HEK293 (cell line): Measurements from ENCODE around the gene JAZF1.
A peak's percentile ranks its signal among the peaks of the same experiment; 100 is the strongest.

Experiments used
- CTCF ChIA-PET: fragments of 350-600 bp; formaldehyde crosslinking; extraction: SDS; loops from one replicate; lab custom pipeline; 2021; ENCODE audit warnings: antibody characterized with exemption; lab: Yijun Ruan, JAX
- POLR2A ChIA-PET: fragments of 300-600 bp; formaldehyde crosslinking; extraction: SDS; loops from one replicate; lab custom pipeline; 2020; ENCODE audit warnings: antibody characterized with exemption, inconsistent platforms; lab: Yijun Ruan, JAX
- H3K27ac ChIP-seq: fragments of 200-500 bp; sonication (Bioruptor generic); 2 replicates; pipeline ENCODE4 v1.5.1; 2014; ENCODE audit warnings: low read depth, low read length, control low read depth, inconsistent platforms; ENCODE audit errors: extremely low read depth
- H3K36me3 ChIP-seq, 2 experiments: fragments of 200-500 bp in 1 of 2; sonication (Bioruptor generic) in 1 of 2; 1 replicate in 1 of 2; 2 replicates in 1 of 2; pipeline ENCODE4 v1.5.1; 2014 to 2017; ENCODE audit warnings: inconsistent platforms in 2 of 2, low read length in 2 of 2; ENCODE audit not compliant: control insufficient read depth in 2 of 2, insufficient read depth in 1 of 2
- H3K4me1 ChIP-seq: fragments of 200-500 bp; sonication (Bioruptor generic); 2 replicates; pipeline ENCODE4 v1.5.1; 2014; ENCODE audit warnings: mild to moderate bottlenecking, low read length, inconsistent platforms; ENCODE audit not compliant: control insufficient read depth, insufficient read depth
- H3K4me3 ChIP-seq: 2 replicates; pipeline ENCODE4 v1.5.1; 2011; ENCODE audit warnings: low read depth, mild to moderate bottlenecking, control low read depth, low read length, moderate library complexity
- H3K9me3 ChIP-seq: fragments of 200-500 bp; sonication (Bioruptor generic); 2 replicates; pipeline ENCODE4 v1.5.1; 2014; ENCODE audit warnings: low read depth, low read length, inconsistent platforms; ENCODE audit not compliant: control insufficient read depth, insufficient read depth
- GLI2 ChIP-seq: fragments of 450-650 bp; formaldehyde crosslinking; IDR thresholded peaks from 2 replicates; pipeline ENCODE4; 2017; ENCODE audit warnings: missing biosample characterization, missing genetic modification characterization, low read depth, borderline replicate concordance
- KLF8 ChIP-seq: fragments of 450-650 bp; formaldehyde crosslinking; IDR thresholded peaks from 2 replicates; pipeline ENCODE4 v1.5.1; 2016; ENCODE audit warnings: missing biosample characterization, missing genetic modification characterization
- MYNN ChIP-seq: fragments of 450-650 bp; formaldehyde crosslinking; IDR thresholded peaks from 2 replicates; pipeline ENCODE4 v1.5.1; 2016; ENCODE audit warnings: missing biosample characterization, missing genetic modification characterization, borderline replicate concordance
- TRIM28 ChIP-seq: IDR thresholded peaks from 2 replicates; pipeline ENCODE4 v1.6.1; 2011; ENCODE audit warnings: low read length, control low read depth, borderline replicate concordance
- TSHZ1 ChIP-seq: fragments of 450-650 bp; formaldehyde crosslinking; IDR thresholded peaks from 2 replicates; pipeline ENCODE4 v1.5.1; 2016; ENCODE audit warnings: missing biosample characterization, missing genetic modification characterization, borderline replicate concordance
- ZBTB20 ChIP-seq: fragments of 450-650 bp; formaldehyde crosslinking; IDR thresholded peaks from 2 replicates; pipeline ENCODE4 v1.5.1; 2016; ENCODE audit warnings: missing biosample characterization, missing genetic modification characterization
- ZFP3 ChIP-seq: fragments of 450-650 bp; formaldehyde crosslinking; IDR thresholded peaks from 2 replicates; pipeline ENCODE4 v1.5.1; 2016; ENCODE audit warnings: low read depth, missing biosample characterization, missing genetic modification characterization
- ZFP37 ChIP-seq: fragments of 450-650 bp; formaldehyde crosslinking; IDR thresholded peaks from 2 replicates; pipeline ENCODE4 v1.5.1; 2016; ENCODE audit warnings: missing biosample characterization, missing genetic modification characterization
- ZFP69B ChIP-seq: fragments of 450-650 bp; formaldehyde crosslinking; IDR thresholded peaks from 2 replicates; pipeline ENCODE4 v1.5.1; 2016; ENCODE audit warnings: missing biosample characterization, missing genetic modification characterization
- ZNF112 ChIP-seq: fragments of 450-650 bp; formaldehyde crosslinking; IDR thresholded peaks from 2 replicates; pipeline ENCODE4 v1.5.0; 2017; ENCODE audit warnings: missing biosample characterization, missing genetic modification characterization
- ZNF114 ChIP-seq: fragments of 450-650 bp; formaldehyde crosslinking; IDR thresholded peaks from 2 replicates; pipeline ENCODE4 v1.5.0; 2017; ENCODE audit warnings: missing biosample characterization, missing genetic modification characterization
- ZNF202 ChIP-seq: fragments of 450-650 bp; formaldehyde crosslinking; IDR thresholded peaks from 2 replicates; pipeline ENCODE4 v1.5.1; 2016; ENCODE audit warnings: missing biosample characterization, missing genetic modification characterization, borderline replicate concordance
- ZNF24 ChIP-seq: fragments of 450-650 bp; formaldehyde crosslinking; IDR thresholded peaks from 2 replicates; pipeline ENCODE4 v1.5.1; 2016; ENCODE audit warnings: missing biosample characterization, missing genetic modification characterization
- ZNF311 ChIP-seq: fragments of 450-650 bp; formaldehyde crosslinking; IDR thresholded peaks from 2 replicates; pipeline ENCODE4 v1.5.1; 2017; ENCODE audit warnings: missing biosample characterization, missing genetic modification characterization, borderline replicate concordance
- ZNF335 ChIP-seq: fragments of 450-650 bp; formaldehyde crosslinking; conservative IDR thresholded peaks from 2 replicates; pipeline ENCODE4 v1.5.1; 2016; ENCODE audit warnings: missing biosample characterization, missing genetic modification characterization
- ZNF48 ChIP-seq: fragments of 450-650 bp; formaldehyde crosslinking; IDR thresholded peaks from 2 replicates; pipeline ENCODE4 v1.5.1; 2016; ENCODE audit warnings: missing biosample characterization, missing genetic modification characterization
- ZNF513 ChIP-seq: fragments of 450-650 bp; IDR thresholded peaks from 2 replicates; pipeline ENCODE4 v1.5.1; 2018; ENCODE audit warnings: missing biosample characterization, missing genetic modification characterization
- ZNF621 ChIP-seq: fragments of 450-650 bp; formaldehyde crosslinking; IDR thresholded peaks from 2 replicates; pipeline ENCODE4 v1.5.1; 2017; ENCODE audit warnings: missing biosample characterization, missing genetic modification characterization
- ZNF76 ChIP-seq: fragments of 450-650 bp; formaldehyde crosslinking; IDR thresholded peaks from 2 replicates; pipeline ENCODE4; 2016; ENCODE audit warnings: low read depth, missing biosample characterization, missing genetic modification characterization, borderline replicate concordance
- ZNF777 ChIP-seq: fragments of 450-650 bp; formaldehyde crosslinking; IDR thresholded peaks from 2 replicates; pipeline ENCODE4 v1.5.1; 2017; ENCODE audit warnings: missing biosample characterization, missing genetic modification characterization, borderline replicate concordance
- ZNF837 ChIP-seq: fragments of 450-650 bp; formaldehyde crosslinking; IDR thresholded peaks from 2 replicates; pipeline ENCODE4 v1.5.1; 2016; ENCODE audit warnings: missing biosample characterization, missing genetic modification characterization
- ZSCAN23 ChIP-seq: fragments of 450-650 bp; formaldehyde crosslinking; IDR thresholded peaks from 2 replicates; pipeline ENCODE4 v1.5.1; 2016; ENCODE audit warnings: missing biosample characterization, missing genetic modification characterization
- TF ChIP-seq, protein P1 (sequence below): IDR thresholded peaks from 2 replicates; pipeline ENCODE4 v1.6.1; 2011; ENCODE audit warnings: mild to moderate bottlenecking, low read depth, low read length, borderline replicate concordance
- TF ChIP-seq, protein P2 (sequence below): fragments of 450-650 bp; formaldehyde crosslinking; IDR thresholded peaks from 2 replicates; pipeline ENCODE4 v1.5.1; 2017; ENCODE audit warnings: missing biosample characterization, mild to moderate bottlenecking, missing genetic modification characterization, moderate library complexity

JAZF1 gene

DNA sequence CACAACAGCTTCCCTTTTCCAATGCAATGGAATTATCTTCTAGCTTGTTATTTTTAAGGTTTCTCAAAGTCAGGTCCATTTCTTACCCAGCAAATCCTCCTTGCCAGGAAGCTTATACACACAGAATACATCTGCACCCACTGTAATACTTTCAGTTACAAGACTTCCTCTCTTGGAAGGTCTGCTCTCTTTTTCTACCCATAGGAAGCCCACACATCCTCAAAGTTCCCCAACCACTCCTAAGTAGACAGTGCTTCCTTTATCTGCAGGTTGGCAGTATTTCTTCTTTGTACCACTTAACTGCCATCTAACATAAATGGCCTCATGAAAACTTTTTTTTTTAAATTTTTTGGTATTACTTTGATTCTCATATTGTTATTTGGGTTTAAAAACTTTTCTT lies 285.0 kb downstream of the JAZF1 start:
- no peak overlapping the region for H3K27ac ChIP-seq
- no peak for TF ChIP-seq ZNF24 (tag by site-specific recombination)
- no peak for TF ChIP-seq TSHZ1
- TF ChIP-seq ZFP3 (tag by site-specific recombination) = no peak
- no peak for TF ChIP-seq ZNF777 (tag by site-specific recombination)
- TF ChIP-seq ZSCAN23 (tag by site-specific recombination) = no peak
- no peak for TF ChIP-seq ZNF114 (tag by site-specific recombination)
- POLR2A ChIA-PET = no interaction called here
- peaks cover 0 to 4% of the 10 kb centered on the region in 2 experiments; a peak in 1 of 3 replicates for H3K36me3 ChIP-seq
- no peak overlapping the region for H3K4me3 ChIP-seq
- H3K9me3 ChIP-seq = no peaks in the 10 kb centered on the region
- H3K4me1 ChIP-seq = 0 out of 2 replicates have a peak, but pooled peaks cover 4% of the 10 kb centered on the region
- CTCF ChIA-PET = interaction anchor here (0.7 to 1.4 kb wide), 2 partner anchors 150 to 700 kb away, joined by 3 to 4 read pairs; no protein-coding TSS in a partner anchor

DNA sequence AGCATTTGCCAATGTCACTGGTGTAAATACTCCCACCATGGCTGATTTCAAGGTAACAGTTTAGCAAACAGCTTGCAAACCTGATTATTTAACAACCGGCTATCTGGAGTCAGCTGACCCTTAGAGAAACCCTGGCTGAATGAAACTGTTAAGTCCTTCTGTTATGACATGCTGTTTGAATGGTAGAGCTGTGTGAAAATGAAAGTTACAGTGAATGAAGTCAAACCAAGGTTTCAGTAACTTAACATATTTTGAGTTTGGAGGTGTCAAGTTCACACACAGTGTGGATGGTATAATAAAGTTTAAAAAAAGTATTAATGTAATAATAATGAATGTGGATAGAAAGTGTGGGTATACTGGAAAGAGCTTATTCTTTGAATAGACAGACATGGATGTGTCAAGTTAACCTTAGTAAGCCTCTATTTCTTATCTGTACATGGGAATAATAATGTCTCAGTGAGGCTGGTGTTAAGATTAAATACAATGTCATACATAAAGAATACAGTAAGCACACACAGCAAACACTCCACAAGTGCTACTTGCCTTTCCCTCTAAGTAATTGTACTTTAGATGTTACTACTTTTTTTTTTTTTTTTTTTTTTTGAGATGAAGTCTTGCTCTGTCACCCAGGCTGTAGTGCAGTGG lies 290.3 kb downstream of the JAZF1 start:
- Histone ChIP-seq H3K4me3 (no peak overlapping the region), H3K36me3 (peaks cover 0 to 4% of the 10 kb centered on the region in 2 experiments; a peak in 1 of 3 replicates), H3K4me1 (no peaks in the 10 kb centered on the region), H3K9me3 (no peaks in the 10 kb centered on the region), H3K27ac (no peak overlapping the region)
- ChIA-PET POLR2A (no interaction called here), CTCF (interaction anchor here (0.7 kb wide), 1 partner anchor 372 kb away, joined by 3 read pairs; no protein-coding TSS in a partner anchor)
- TF ChIP-seq, protein P1, sequence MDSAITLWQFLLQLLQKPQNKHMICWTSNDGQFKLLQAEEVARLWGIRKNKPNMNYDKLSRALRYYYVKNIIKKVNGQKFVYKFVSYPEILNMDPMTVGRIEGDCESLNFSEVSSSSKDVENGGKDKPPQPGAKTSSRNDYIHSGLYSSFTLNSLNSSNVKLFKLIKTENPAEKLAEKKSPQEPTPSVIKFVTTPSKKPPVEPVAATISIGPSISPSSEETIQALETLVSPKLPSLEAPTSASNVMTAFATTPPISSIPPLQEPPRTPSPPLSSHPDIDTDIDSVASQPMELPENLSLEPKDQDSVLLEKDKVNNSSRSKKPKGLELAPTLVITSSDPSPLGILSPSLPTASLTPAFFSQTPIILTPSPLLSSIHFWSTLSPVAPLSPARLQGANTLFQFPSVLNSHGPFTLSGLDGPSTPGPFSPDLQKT = no peak
- TF ChIP-seq, protein P2, sequence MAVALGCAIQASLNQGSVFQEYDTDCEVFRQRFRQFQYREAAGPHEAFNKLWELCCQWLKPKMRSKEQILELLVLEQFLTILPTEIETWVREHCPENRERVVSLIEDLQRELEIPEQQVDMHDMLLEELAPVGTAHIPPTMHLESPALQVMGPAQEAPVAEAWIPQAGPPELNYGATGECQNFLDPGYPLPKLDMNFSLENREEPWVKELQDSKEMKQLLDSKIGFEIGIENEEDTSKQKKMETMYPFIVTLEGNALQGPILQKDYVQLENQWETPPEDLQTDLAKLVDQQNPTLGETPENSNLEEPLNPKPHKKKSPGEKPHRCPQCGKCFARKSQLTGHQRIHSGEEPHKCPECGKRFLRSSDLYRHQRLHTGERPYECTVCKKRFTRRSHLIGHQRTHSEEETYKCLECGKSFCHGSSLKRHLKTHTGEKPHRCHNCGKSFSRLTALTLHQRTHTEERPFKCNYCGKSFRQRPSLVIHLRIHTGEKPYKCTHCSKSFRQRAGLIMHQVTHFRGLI = no peak
- TF ChIP-seq ZNF112 (tag by site-specific recombination) = peak; percentile 66
- TF ChIP-seq ZNF335 = no peak

GRCh38 chr7:27889800-27890199 lies 290.8 kb downstream of the JAZF1 start:
- Histone ChIP-seq H3K36me3 (peaks cover 0 to 4% of the 10 kb centered on the region in 2 experiments; a peak in 1 of 3 replicates), H3K4me3 (no peak overlapping the region), H3K9me3 (no peaks in the 10 kb centered on the region), H3K4me1 (no peaks in the 10 kb centered on the region), H3K27ac (no peak overlapping the region)
- CTCF ChIA-PET = no interaction called here
- POLR2A ChIA-PET = no interaction called here
- TF ChIP-seq ZNF202 (tag by site-specific recombination) (no peak), ZNF513 (tag by site-specific recombination) (no peak), ZNF621 (tag by site-specific recombination) (no peak), ZNF311 (no peak), ZNF48 (tag by site-specific recombination) (no peak), TRIM28 (no peak), MYNN (no peak), ZBTB20 (tag by site-specific recombination) (no peak), KLF8 (tag by site-specific recombination) (no peak), ZFP37 (tag by site-specific recombination) (no peak), ZNF76 (tag by site-specific recombination) (no peak), GLI2 (tag by site-specific recombination) (no peak), ZFP69B (no peak), ZNF837 (tag by site-specific recombination) (no peak)
- TF ChIP-seq, all 188 proteins: peak for 0
